Hepatocyte (in vitro differentiated cells): ENCODE data around the gene PREX1. TPM values are rescaled to one million over a fixed set of nuclear protein-coding genes. Genes with fewer than 3 reads are reported as not detected.

ENCODE experiments used
- DNase-seq: peaks from one replicate; pipeline ENCODE4 v3.0.0-alpha.2; 2016; ENCODE audit warnings: low spot score
- H2AFZ ChIP-seq: fragments of 200-600 bp; sonication (generic); 2 replicates; pipeline ENCODE4 v1.6.0; 2016; ENCODE audit warnings: antibody characterized with exemption, mild to moderate bottlenecking
- H3K27ac ChIP-seq: fragments of 200-600 bp; sonication (generic); 2 replicates; pipeline ENCODE4 v1.5.1; 2016; ENCODE audit warnings: mild to moderate bottlenecking
- H3K27me3 ChIP-seq: fragments of 200-600 bp; sonication (generic); 2 replicates; pipeline ENCODE4 v1.6.1; 2016
- H3K36me3 ChIP-seq: fragments of 200-600 bp; sonication (generic); replicated peaks from 2 replicates; pipeline ENCODE4 v1.5.1; 2016; ENCODE audit warnings: low read depth; ENCODE audit not compliant: insufficient read depth
- H3K4me1 ChIP-seq: fragments of 200-600 bp; sonication (generic); 2 replicates; pipeline ENCODE4 v1.5.1; 2016; ENCODE audit warnings: mild to moderate bottlenecking, moderate library complexity; ENCODE audit not compliant: insufficient read depth
- H3K4me2 ChIP-seq: fragments of 200-600 bp; sonication (generic); 2 replicates; pipeline ENCODE4 v1.6.0; 2016
- H3K4me3 ChIP-seq: fragments of 200-600 bp; sonication (generic); 2 replicates; pipeline ENCODE4 v1.5.1; 2016; ENCODE audit warnings: mild to moderate bottlenecking
- H3K79me2 ChIP-seq: fragments of 200-600 bp; sonication (generic); 2 replicates; pipeline ENCODE4 v1.6.0; 2017; ENCODE audit warnings: mild to moderate bottlenecking
- H3K9me2 ChIP-seq: fragments of 200-600 bp; sonication (generic); replicated peaks from 2 replicates; pipeline ENCODE4 v1.6.0; 2017; ENCODE audit warnings: mild to moderate bottlenecking; ENCODE audit not compliant: insufficient read depth
- H3K9me3 ChIP-seq: fragments of 200-600 bp; sonication (generic); 2 replicates; pipeline ENCODE4 v1.5.1; 2016; ENCODE audit warnings: low read depth, mild to moderate bottlenecking
- H4K20me1 ChIP-seq: fragments of 200-600 bp; sonication (generic); 2 replicates; pipeline ENCODE4 v1.6.0; 2016; ENCODE audit warnings: mild to moderate bottlenecking; ENCODE audit not compliant: insufficient read depth, poor library complexity, severe bottlenecking
- CTCF ChIP-seq: fragments of 200-600 bp; sonication (generic); IDR thresholded peaks from 2 replicates; pipeline ENCODE4 v1.5.1; 2016; ENCODE audit warnings: antibody characterized with exemption, mild to moderate bottlenecking; ENCODE audit not compliant: poor library complexity
- EZH2 ChIP-seq: fragments of 200-600 bp; sonication (generic); IDR thresholded peaks from 2 replicates; pipeline ENCODE4 v1.6.1; 2016; ENCODE audit warnings: antibody characterized with exemption, mild to moderate bottlenecking, borderline replicate concordance
- EZH2phosphoT487 ChIP-seq: fragments of 200-600 bp; sonication (generic); IDR thresholded peaks from one replicate; pipeline ENCODE4 v1.6.1; 2018; ENCODE audit warnings: antibody characterized with exemption, mild to moderate bottlenecking, low read depth, moderate library complexity; ENCODE audit not compliant: unreplicated experiment, severe bottlenecking
- WGBS: methylation state at CpG from one replicate; pipeline ENCODE4 v1.1.6; 2016; ENCODE audit warnings: low lambda C conversion rate; ENCODE audit errors: missing lambda C conversion rate; 5-methylcytosine and 5-hydroxymethylcytosine counted together
- polyA plus RNA-seq: library from polyadenylated mRNA; unstranded; fragments of >200 nt; fragmentation: Nextera tagmentation; extraction: Ambion mirVana; gene quantifications from 2 replicates; pipeline ENCODE4 v1.2.1, GENCODE V29; 2016
- total RNA-seq: library from RNA; depleted of rRNA; stranded (reverse); fragments of >200 nt; gene quantifications from 2 replicates; pipeline ENCODE4 v1.2.3, GENCODE V29; 2014

The PREX1 gene
- total and polyA plus RNA-seq, 2 experiments from 2014 or later = 1.8 to 2.9 TPM

GRCh38 chr20:48615871-48616270 is 211.9 kb downstream of the PREX1 start:
- H3K27ac ChIP-seq = no peak overlapping the region
- no peaks in the 10 kb centered on the region for H4K20me1 ChIP-seq
- 98% methylated on average over 3 of the region's 3 CpGs for WGBS
- no peaks in the 10 kb centered on the region for H3K27me3 ChIP-seq
- H3K4me1 ChIP-seq = peaks cover 8% of the 10 kb centered on the region
- no peak overlapping the region for H3K4me3 ChIP-seq
- TF ChIP-seq CTCF = no peak
- no peak for TF ChIP-seq EZH2phosphoT487
- TF ChIP-seq EZH2 = no peak
- H3K4me2 ChIP-seq = no peak overlapping the region
- no peak for DNase-seq
- H3K9me2 ChIP-seq = no peaks in the 10 kb centered on the region
- no peaks in the 10 kb centered on the region for H3K9me3 ChIP-seq
- no peak overlapping the region for H2AFZ ChIP-seq
- H3K36me3 ChIP-seq = no peaks in the 10 kb centered on the region
- H3K79me2 ChIP-seq = no peaks in the 10 kb centered on the region

DNA sequence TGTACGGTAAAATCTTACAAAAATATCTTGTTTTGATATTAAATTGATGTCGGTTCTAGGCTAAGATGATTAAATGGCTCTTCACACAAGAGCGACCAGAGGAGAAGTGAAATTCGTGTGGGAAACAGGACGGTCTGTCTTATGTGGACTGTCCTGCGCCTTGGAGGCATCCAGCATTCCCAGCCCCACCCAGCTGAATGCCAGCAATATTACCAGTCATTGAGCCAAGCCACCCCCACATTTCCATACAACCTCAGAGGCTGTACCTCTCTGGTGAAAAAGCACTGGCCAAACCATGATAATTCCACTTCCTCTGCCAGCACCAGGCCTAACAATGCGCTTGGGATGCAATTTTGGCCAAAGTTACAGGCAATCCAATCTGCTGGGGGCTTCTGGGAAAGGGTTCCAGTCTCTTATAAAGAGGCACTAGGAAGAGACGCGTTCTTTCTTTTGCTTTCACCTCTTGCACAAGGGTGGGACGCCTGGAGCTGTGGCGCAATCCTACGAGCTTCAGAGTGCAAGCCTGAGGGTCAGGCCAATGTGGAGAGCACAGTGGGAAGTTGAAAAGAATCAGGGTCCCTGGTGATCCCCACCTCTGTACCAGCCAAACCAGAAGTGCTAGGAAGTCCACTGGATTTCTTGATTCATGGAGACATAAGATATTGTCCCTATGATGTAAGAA is 213.1 kb downstream of the PREX1 start:
- Histone ChIP-seq H3K27me3 (no peaks in the 10 kb centered on the region), H2AFZ (no peak overlapping the region)
- TF ChIP-seq CTCF = no peak
- no peak for TF ChIP-seq EZH2
- TF ChIP-seq EZH2phosphoT487 = no peak

GRCh38 chr20:48613926-48614325 is 213.9 kb downstream of the PREX1 start:
- no peaks in the 10 kb centered on the region for H3K79me2 ChIP-seq
- no peaks in the 10 kb centered on the region for H3K9me3 ChIP-seq
- no peaks in the 10 kb centered on the region for H3K4me1 ChIP-seq
- H3K4me2 ChIP-seq = no peak overlapping the region
- H3K36me3 ChIP-seq = no peaks in the 10 kb centered on the region
- H3K4me3 ChIP-seq = no peak overlapping the region
- H2AFZ ChIP-seq = no peak overlapping the region
- no peaks in the 10 kb centered on the region for H3K27me3 ChIP-seq
- WGBS = 81% methylated on average over 4 of the region's 4 CpGs
- no peak overlapping the region for H3K27ac ChIP-seq
- H4K20me1 ChIP-seq = no peaks in the 10 kb centered on the region
- TF ChIP-seq EZH2 = no peak
- TF ChIP-seq CTCF = no peak
- TF ChIP-seq EZH2phosphoT487 = no peak
- no peaks in the 10 kb centered on the region for H3K9me2 ChIP-seq
- no peak for DNase-seq

More for the DNA sequence above, 213.1 kb downstream of the PREX1 start:
- Histone ChIP-seq H3K4me3 (no peak overlapping the region), H3K27ac (no peak overlapping the region), H3K9me3 (no peaks in the 10 kb centered on the region), H3K9me2 (no peaks in the 10 kb centered on the region), H3K4me2 (no peak overlapping the region), H3K36me3 (no peaks in the 10 kb centered on the region), H3K4me1 (peaks cover 2% of the 10 kb centered on the region), H4K20me1 (no peaks in the 10 kb centered on the region), H3K79me2 (no peaks in the 10 kb centered on the region)
- WGBS = 90% methylated on average over 12 of the region's 12 CpGs
- DNase-seq = no peak

DNA sequence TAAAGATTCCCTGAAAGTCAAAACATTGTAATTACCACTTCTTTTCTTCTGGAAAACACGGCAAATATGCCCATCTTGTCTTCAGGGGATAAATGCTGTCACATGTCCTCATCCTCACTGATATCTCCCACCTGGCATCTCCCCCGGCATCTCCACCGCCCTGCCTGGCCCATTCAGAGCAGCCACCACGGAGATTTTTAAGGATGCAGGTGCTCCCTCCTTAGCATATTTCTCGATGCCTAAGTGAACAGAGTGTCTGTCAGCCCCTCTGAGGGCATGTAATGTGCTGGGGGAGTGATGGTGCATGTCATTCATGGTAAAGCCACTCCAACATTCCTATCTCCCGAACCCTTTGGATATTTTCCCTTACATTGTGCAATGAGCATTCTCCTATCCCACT is 215.5 kb downstream of the PREX1 start:
- Histone ChIP-seq H3K36me3 (no peaks in the 10 kb centered on the region), H3K4me1 (no peaks in the 10 kb centered on the region), H3K9me3 (no peaks in the 10 kb centered on the region), H3K4me2 (no peak overlapping the region), H3K27ac (no peak overlapping the region), H3K79me2 (no peaks in the 10 kb centered on the region), H3K4me3 (no peak overlapping the region), H4K20me1 (no peaks in the 10 kb centered on the region), H2AFZ (no peak overlapping the region), H3K27me3 (no peaks in the 10 kb centered on the region), H3K9me2 (no peaks in the 10 kb centered on the region)
- DNase-seq = no peak
- 78% methylated on average over 6 of the region's 6 CpGs for WGBS
- TF ChIP-seq EZH2phosphoT487 (no peak), CTCF (no peak)
